Measurements from ENCODE around the gene VPS9D1. TPM values are rescaled to one million over a fixed set of nuclear protein-coding genes. Genes with fewer than 3 reads are reported as not detected.

The VPS9D1 gene
- total RNA-seq, 1 donor from 2014 or later, result 12.2 TPM

GRCh38 chr16:89733322-89733721, 12.6 kb upstream of the VPS9D1 start:
- peaks cover 49% of the 10 kb centered on the region for H3K36me3 Mint-ChIP-seq (ENCODE audit: low read depth, unreplicated experiment)
- DNase-seq (ENCODE audit: low spot score), result no peak

GRCh38 chr16:89732918-89733242, 12.2 kb upstream of the VPS9D1 start:
- Mint-ChIP-seq H3K27ac (ENCODE audit: unreplicated experiment) (no peak overlapping the region), H3K27me3 (ENCODE audit: unreplicated experiment) (peaks cover 11% of the 10 kb centered on the region), H3K4me1 (ENCODE audit: unreplicated experiment) (no peaks in the 10 kb centered on the region), H3K4me3 (ENCODE audit: unreplicated experiment) (no peak overlapping the region), H3K36me3 (ENCODE audit: low read depth, unreplicated experiment) (peaks cover 48% of the 10 kb centered on the region), H3K9me3 (ENCODE audit: unreplicated experiment) (no peaks in the 10 kb centered on the region)
- TF ChIP-seq CTCF (IDR thresholded peaks at IDR 0.05; ENCODE audit: unreplicated experiment), result no peak
- DNase-seq (ENCODE audit: low spot score), result no peak

More at GRCh38 chr16:89733322-89733721, 12.6 kb upstream of the VPS9D1 start:
- H3K4me1 Mint-ChIP-seq (ENCODE audit: unreplicated experiment), result no peaks in the 10 kb centered on the region
- peaks cover 11% of the 10 kb centered on the region for H3K27me3 Mint-ChIP-seq (ENCODE audit: unreplicated experiment)
- H3K27ac Mint-ChIP-seq (ENCODE audit: unreplicated experiment), result no peak overlapping the region
- no peak overlapping the region for H3K4me3 Mint-ChIP-seq (ENCODE audit: unreplicated experiment)
- no peak for TF ChIP-seq CTCF (IDR thresholded peaks at IDR 0.05; ENCODE audit: unreplicated experiment)
- H3K9me3 Mint-ChIP-seq (ENCODE audit: unreplicated experiment), result no peaks in the 10 kb centered on the region

GRCh38 chr16:89732142-89732917, 11.6 kb upstream of the VPS9D1 start:
- DNase-seq (ENCODE audit: low spot score), result no peak
- H3K4me1 Mint-ChIP-seq (ENCODE audit: unreplicated experiment), result no peaks in the 10 kb centered on the region
- peaks cover 11% of the 10 kb centered on the region for H3K27me3 Mint-ChIP-seq (ENCODE audit: unreplicated experiment)
- no peaks in the 10 kb centered on the region for H3K9me3 Mint-ChIP-seq (ENCODE audit: unreplicated experiment)
- no peak for TF ChIP-seq CTCF (IDR thresholded peaks at IDR 0.05; ENCODE audit: unreplicated experiment)
- H3K36me3 Mint-ChIP-seq (ENCODE audit: low read depth, unreplicated experiment), result peaks cover 42% of the 10 kb centered on the region
- peak overlapping the region; percentile 46 for H3K27ac Mint-ChIP-seq (ENCODE audit: unreplicated experiment)
- H3K4me3 Mint-ChIP-seq (ENCODE audit: unreplicated experiment), result no peak overlapping the region

GRCh38 chr16:89730610-89731234, 10.0 kb upstream of the VPS9D1 start:
- Mint-ChIP-seq H3K4me3 (ENCODE audit: unreplicated experiment) (no peak overlapping the region), H3K4me1 (ENCODE audit: unreplicated experiment) (no peaks in the 10 kb centered on the region), H3K36me3 (ENCODE audit: low read depth, unreplicated experiment) (peaks cover 42% of the 10 kb centered on the region), H3K27me3 (ENCODE audit: unreplicated experiment) (peaks cover 9% of the 10 kb centered on the region), H3K27ac (ENCODE audit: unreplicated experiment) (no peak overlapping the region), H3K9me3 (ENCODE audit: unreplicated experiment) (no peaks in the 10 kb centered on the region)
- DNase-seq (ENCODE audit: low spot score), result no peak
- no peak for TF ChIP-seq CTCF (IDR thresholded peaks at IDR 0.05; ENCODE audit: unreplicated experiment)

Measured in endothelial cell (in vitro differentiated cells).